HG02571 (cell line): Measurements from ENCODE around the gene TMEM273.

Experiments
- ATAC-seq: cut with Tn5 transposase; IDR thresholded peaks from one replicate; pipeline ENCODE4 v1.9.1; 2021; ENCODE audit warnings: mild to moderate bottlenecking, moderate library complexity; ENCODE audit not compliant: unreplicated experiment

The TMEM273 gene

GRCh38 chr10:49120911-49121310 lies 67.3 kb downstream of the TMEM273 start:
- ATAC-seq: no peak

GRCh38 chr10:49119746-49120145 lies 68.4 kb downstream of the TMEM273 start:
- no peak for ATAC-seq

GRCh38 chr10:49118430-49119074 lies 69.6 kb downstream of the TMEM273 start:
- ATAC-seq: no peak

GRCh38 chr10:49117376-49118070 lies 70.7 kb downstream of the TMEM273 start:
- ATAC-seq: no peak

- no peak for ATAC-seq
Measured at GRCh38 chr10:49116509-49117375, 71.4 kb downstream of the TMEM273 start.

GRCh38 chr10:49115796-49116508 lies 72.2 kb downstream of the TMEM273 start:
- no peak for ATAC-seq

GRCh38 chr10:49115015-49115795 lies 73.0 kb downstream of the TMEM273 start, which contains the start of gene VSTM4:
Gene VSTM4, minus strand, starts transcription at chr10:49115522. Its CDS starts 37 bp downstream, at chr10:49115485.
- no peak for ATAC-seq

GRCh38 chr10:49114718-49115014 lies 73.5 kb downstream of the TMEM273 start:
- no peak for ATAC-seq

- ATAC-seq: no peak
Measured at GRCh38 chr10:49113741-49114141, 74.5 kb downstream of the TMEM273 start.

GRCh38 chr10:49112851-49113250 lies 75.3 kb downstream of the TMEM273 start:
- no peak for ATAC-seq

- no peak for ATAC-seq
Measured at GRCh38 chr10:49112098-49112497, 76.1 kb downstream of the TMEM273 start.

GRCh38 chr10:49111320-49111698 lies 76.9 kb downstream of the TMEM273 start:
- no peak for ATAC-seq

- ATAC-seq: no peak
Measured at GRCh38 chr10:49110684-49111319, 77.4 kb downstream of the TMEM273 start.

GRCh38 chr10:49109669-49110340 lies 78.4 kb downstream of the TMEM273 start:
- no peak for ATAC-seq

GRCh38 chr10:49108656-49109055 lies 79.5 kb downstream of the TMEM273 start:
- ATAC-seq: no peak

GRCh38 chr10:49107887-49108267 lies 80.3 kb downstream of the TMEM273 start:
- ATAC-seq: no peak

- ATAC-seq: no peak
Measured at GRCh38 chr10:49107111-49107886, 80.9 kb downstream of the TMEM273 start.

GRCh38 chr10:49106451-49106850 lies 81.7 kb downstream of the TMEM273 start:
- no peak for ATAC-seq

- ATAC-seq: no peak
Measured at GRCh38 chr10:49105076-49105475, 83.1 kb downstream of the TMEM273 start.
